ENCODE data around the gene PAK1. TPM values are rescaled to one million over a fixed set of nuclear protein-coding genes. Genes with fewer than 3 reads are reported as not detected.

Gene PAK1
- total RNA-seq, 1 donor from 2014 or later, result 127 TPM

DNA sequence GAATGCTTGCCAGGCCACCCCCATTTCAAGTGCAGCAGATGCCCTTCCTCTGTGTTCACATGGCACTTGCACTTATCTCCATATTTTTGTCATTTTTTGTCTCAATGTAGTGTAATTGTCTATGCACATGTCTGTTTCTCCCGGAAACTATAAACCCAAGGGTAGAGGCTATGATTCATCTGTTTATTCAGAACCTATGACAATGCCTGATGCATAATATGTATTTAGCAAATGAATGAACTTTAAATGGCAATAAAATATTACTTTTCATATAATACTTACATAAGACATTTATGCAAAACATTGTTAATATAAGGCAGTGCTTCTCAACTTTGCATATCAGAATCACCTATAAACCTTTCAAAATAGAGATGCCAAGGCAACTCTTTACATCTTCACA is 6.7 kb downstream of the PAK1 start:
- TF ChIP-seq, protein P1, sequence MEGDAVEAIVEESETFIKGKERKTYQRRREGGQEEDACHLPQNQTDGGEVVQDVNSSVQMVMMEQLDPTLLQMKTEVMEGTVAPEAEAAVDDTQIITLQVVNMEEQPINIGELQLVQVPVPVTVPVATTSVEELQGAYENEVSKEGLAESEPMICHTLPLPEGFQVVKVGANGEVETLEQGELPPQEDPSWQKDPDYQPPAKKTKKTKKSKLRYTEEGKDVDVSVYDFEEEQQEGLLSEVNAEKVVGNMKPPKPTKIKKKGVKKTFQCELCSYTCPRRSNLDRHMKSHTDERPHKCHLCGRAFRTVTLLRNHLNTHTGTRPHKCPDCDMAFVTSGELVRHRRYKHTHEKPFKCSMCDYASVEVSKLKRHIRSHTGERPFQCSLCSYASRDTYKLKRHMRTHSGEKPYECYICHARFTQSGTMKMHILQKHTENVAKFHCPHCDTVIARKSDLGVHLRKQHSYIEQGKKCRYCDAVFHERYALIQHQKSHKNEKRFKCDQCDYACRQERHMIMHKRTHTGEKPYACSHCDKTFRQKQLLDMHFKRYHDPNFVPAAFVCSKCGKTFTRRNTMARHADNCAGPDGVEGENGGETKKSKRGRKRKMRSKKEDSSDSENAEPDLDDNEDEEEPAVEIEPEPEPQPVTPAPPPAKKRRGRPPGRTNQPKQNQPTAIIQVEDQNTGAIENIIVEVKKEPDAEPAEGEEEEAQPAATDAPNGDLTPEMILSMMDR (IDR thresholded peaks at IDR 0.05; ENCODE audit: unreplicated experiment), result no peak
- no peak for DNase-seq (ENCODE audit: low spot score, unreplicated experiment)
- Mint-ChIP-seq H3K27me3 (no peaks in the 10 kb centered on the region), H3K27ac (peak overlapping the region; percentile 43), H3K4me1 (ENCODE audit: low read depth) (peaks cover 49% of the 10 kb centered on the region), H3K9me3 (ENCODE audit: low read depth) (no peaks in the 10 kb centered on the region), H3K36me3 (ENCODE audit: insufficient read depth) (peaks cover 5% of the 10 kb centered on the region), H3K4me3 (ENCODE audit: low read depth) (no peak overlapping the region)

DNA sequence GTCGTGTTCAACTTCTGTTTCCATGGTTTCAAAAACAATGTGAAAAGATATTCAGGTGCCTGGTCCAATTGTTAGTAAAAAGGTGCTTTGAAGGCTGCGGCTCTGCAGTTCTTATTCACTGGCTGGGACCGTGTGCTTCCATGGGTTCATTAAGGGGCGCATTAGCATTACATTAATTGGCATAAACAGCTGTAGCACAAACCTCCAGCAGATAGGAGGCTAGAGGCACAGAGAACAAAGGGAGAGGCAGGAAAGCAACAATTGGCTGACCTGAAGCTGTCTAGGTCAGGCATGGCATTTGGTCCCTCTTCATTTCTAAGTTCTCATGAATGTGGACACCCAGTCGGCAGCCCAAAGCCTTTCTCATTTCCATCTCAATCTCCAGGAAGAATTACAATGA is 16.6 kb downstream of the PAK1 start:
- H3K27me3 Mint-ChIP-seq, result no peaks in the 10 kb centered on the region
- H3K4me3 Mint-ChIP-seq (ENCODE audit: low read depth), result no peak overlapping the region
- peaks cover 36% of the 10 kb centered on the region for H3K4me1 Mint-ChIP-seq (ENCODE audit: low read depth)
- no peaks in the 10 kb centered on the region for H3K9me3 Mint-ChIP-seq (ENCODE audit: low read depth)
- peaks cover 4% of the 10 kb centered on the region for H3K36me3 Mint-ChIP-seq (ENCODE audit: insufficient read depth)
- no peak overlapping the region for H3K27ac Mint-ChIP-seq
- TF ChIP-seq, protein P1 (IDR thresholded peaks at IDR 0.05; ENCODE audit: unreplicated experiment), result no peak
- no peak for DNase-seq (ENCODE audit: low spot score, unreplicated experiment)

DNA sequence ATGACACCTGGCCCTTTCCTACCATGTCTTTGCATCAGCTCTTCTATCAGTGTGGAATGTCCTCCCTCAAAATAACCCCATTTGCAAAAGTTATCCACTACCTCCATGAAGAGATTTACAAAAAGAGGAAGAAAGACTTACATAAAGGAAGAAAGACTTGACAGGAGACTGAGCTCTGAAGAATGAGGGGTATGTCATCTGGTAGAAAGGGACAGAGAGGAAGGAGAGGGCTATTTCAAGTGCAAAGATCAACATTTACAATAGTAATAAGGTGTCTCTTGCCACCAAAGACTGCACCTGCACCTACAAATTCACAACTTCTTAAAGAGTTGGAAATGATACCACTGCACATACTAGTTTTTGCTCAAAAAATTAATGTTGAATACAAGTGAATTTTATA is 18.2 kb downstream of the PAK1 start:
- DNase-seq (ENCODE audit: low spot score, unreplicated experiment), result no peak
- Mint-ChIP-seq H3K4me1 (ENCODE audit: low read depth) (peaks cover 35% of the 10 kb centered on the region), H3K36me3 (ENCODE audit: insufficient read depth) (peaks cover 4% of the 10 kb centered on the region), H3K9me3 (ENCODE audit: low read depth) (no peaks in the 10 kb centered on the region), H3K27ac (no peak overlapping the region), H3K27me3 (no peaks in the 10 kb centered on the region), H3K4me3 (ENCODE audit: low read depth) (no peak overlapping the region)
- TF ChIP-seq, protein P1 (IDR thresholded peaks at IDR 0.05; ENCODE audit: unreplicated experiment), result no peak

DNA sequence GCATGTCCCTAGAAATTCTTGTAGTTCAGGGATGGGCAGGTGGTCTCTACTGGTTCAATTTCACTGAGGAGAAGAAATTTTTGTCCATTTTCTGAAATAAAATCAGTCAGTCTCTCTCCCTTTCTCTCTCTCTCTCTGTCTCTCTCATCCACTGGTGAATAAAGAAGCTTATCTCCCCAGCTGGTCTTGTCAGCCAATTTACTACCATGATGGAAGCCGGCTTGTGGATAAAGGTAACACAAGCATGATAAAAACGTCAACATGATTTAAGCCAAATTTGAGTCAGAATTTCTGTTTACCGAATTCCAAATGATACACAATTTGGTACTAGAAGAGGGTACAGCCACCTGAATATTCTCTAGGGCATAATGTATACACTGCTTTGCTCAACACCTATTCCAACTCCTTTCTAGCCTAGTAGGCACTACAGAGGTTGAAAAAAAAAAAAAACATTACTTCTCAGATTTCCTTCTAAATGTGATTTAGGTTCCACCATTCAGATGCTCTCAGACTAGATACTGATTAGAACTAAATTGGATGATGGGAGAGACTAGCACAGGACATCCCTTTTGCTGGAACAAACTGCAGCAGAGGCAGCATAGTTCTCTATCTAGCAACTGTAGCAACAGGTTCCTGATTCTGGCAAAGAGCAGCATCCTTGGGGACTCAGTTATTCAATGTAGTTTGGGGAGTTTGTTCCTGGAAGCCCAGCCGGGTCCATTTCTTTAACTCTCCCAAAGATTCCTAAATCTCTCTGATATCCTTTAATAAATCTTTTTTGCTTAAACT is 18.8 kb downstream of the PAK1 start:
- Mint-ChIP-seq H3K27me3 (no peaks in the 10 kb centered on the region), H3K4me3 (ENCODE audit: low read depth) (no peak overlapping the region), H3K27ac (no peak overlapping the region), H3K9me3 (ENCODE audit: low read depth) (no peaks in the 10 kb centered on the region), H3K4me1 (ENCODE audit: low read depth) (peaks cover 29% of the 10 kb centered on the region), H3K36me3 (ENCODE audit: insufficient read depth) (peaks cover 4% of the 10 kb centered on the region)
- no peak for DNase-seq (ENCODE audit: low spot score, unreplicated experiment)
- TF ChIP-seq, protein P1 (IDR thresholded peaks at IDR 0.05; ENCODE audit: unreplicated experiment), result no peak

DNA sequence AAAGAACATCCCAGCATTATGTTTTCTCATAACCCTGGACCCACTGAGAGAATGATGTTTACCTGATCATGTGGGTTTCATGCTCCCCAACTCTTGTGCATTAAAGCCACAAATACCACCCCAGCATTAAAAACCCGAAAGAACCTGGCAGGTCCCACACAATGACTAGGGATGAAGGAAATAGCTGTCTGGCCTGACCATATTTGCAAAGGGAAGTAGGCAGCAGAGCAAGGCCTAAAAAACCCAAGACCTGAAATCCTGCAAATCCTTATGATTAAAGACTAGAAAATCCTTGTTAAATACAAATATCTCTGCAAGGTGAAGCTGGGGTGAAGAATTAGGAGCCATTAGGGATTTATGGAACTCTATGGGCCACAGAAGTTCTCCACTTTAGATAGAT is 23.7 kb downstream of the PAK1 start:
- H3K4me1 Mint-ChIP-seq (ENCODE audit: low read depth), result peaks cover 24% of the 10 kb centered on the region
- no peak overlapping the region for H3K27ac Mint-ChIP-seq
- no peaks in the 10 kb centered on the region for H3K27me3 Mint-ChIP-seq
- TF ChIP-seq, protein P1 (IDR thresholded peaks at IDR 0.05; ENCODE audit: unreplicated experiment), result no peak
- no peak for DNase-seq (ENCODE audit: low spot score, unreplicated experiment)
- no peaks in the 10 kb centered on the region for H3K9me3 Mint-ChIP-seq (ENCODE audit: low read depth)
- H3K4me3 Mint-ChIP-seq (ENCODE audit: low read depth), result no peak overlapping the region
- H3K36me3 Mint-ChIP-seq (ENCODE audit: insufficient read depth), result peaks cover 4% of the 10 kb centered on the region
